Stomach (tissue), 9 donors: Measurements from ENCODE around the gene FCHO2. TPM values are rescaled to one million over a fixed set of nuclear protein-coding genes. Genes with fewer than 3 reads are reported as not detected.
"Not testable (repeated sequence)": the region's sequence is repeated elsewhere in the genome, so short reads cannot be mapped to it uniquely, and the experiment has no call there.

Experiments
- DNase-seq, 2 donors: peaks; one replicate each; pipeline versions ENCODE4 v3.0.0 to v3.0.0-alpha.2; 2013 to 2019
- H3K27ac ChIP-seq, 5 donors: fragments of 200-600 bp in 4 of 5; sonication (generic) in 4 of 5; one replicate each; pipeline ENCODE4 v1.5.1; 2013 to 2019; ENCODE audit warnings: mild to moderate bottlenecking in 1 of 5, moderate library complexity in 1 of 5
- H3K27me3 ChIP-seq, 3 donors: fragments of 200-600 bp; sonication (generic); one replicate each; pipeline ENCODE4 v1.5.1; 2017 to 2019; ENCODE audit warnings: mixed run types in 1 of 3
- H3K36me3 ChIP-seq, 4 donors: fragments of 200-600 bp; sonication (generic); 1 replicate in 3 of 4; 2 replicates in 1 of 4; pipeline ENCODE4 v1.5.1; 2016 to 2019
- H3K4me1 ChIP-seq, 4 donors: fragments of 200-600 bp; sonication (generic); one replicate each; pipeline ENCODE4 v1.5.1; 2016 to 2019
- H3K4me3 ChIP-seq, 4 donors: fragments of 200-600 bp; sonication (generic) in 3 of 4; one replicate each; pipeline ENCODE4 v1.5.1; 2016 to 2019; ENCODE audit warnings: mild to moderate bottlenecking in 1 of 4
- H3K9me3 ChIP-seq, 4 donors: fragments of 200-600 bp; sonication (generic); one replicate each; pipeline ENCODE4 v1.5.1; 2016 to 2019
- CTCF ChIP-seq, 7 experiments: fragments of 450-650 bp in 4 of 7; fragments of 200-600 bp in 3 of 7; sonication (generic) in 3 of 7; IDR thresholded peaks; one replicate each; pipeline ENCODE4 v1.5.1; 2016 to 2019; ENCODE audit warnings: antibody characterized with exemption in 7 of 7, control low read depth in 2 of 7, mild to moderate bottlenecking in 1 of 7
- EP300 ChIP-seq: sonication (generic); formaldehyde crosslinking; IDR thresholded peaks from one replicate; pipeline ENCODE4 v1.6.1; 2017; ENCODE audit warnings: antibody characterized with exemption
- POLR2A ChIP-seq, 4 donors: fragments of 450-650 bp; IDR thresholded peaks; one replicate each; pipeline ENCODE4 v1.6.1; 2016; ENCODE audit warnings: antibody characterized with exemption in 4 of 4, control low read depth in 2 of 4, mild to moderate bottlenecking in 1 of 4, moderate library complexity in 1 of 4
- POLR2AphosphoS5 ChIP-seq, 3 donors: sonication (generic); formaldehyde crosslinking; IDR thresholded peaks; one replicate each; pipeline ENCODE4 v1.6.1; 2016; ENCODE audit warnings: antibody characterized with exemption in 3 of 3
- WGBS, 5 donors: extraction: QIAGEN DNeasy Blood & Tissue Kit in 3 of 5; methylation state at CpG; one replicate each; pipeline versions ENCODE4 v1.1.5 to v1.1.7; 2013 to 2018; 5-methylcytosine and 5-hydroxymethylcytosine counted together
- intact Hi-C: fragments of 100-400 bp; cut with DNase I; formaldehyde crosslinking; loops from one replicate; pipeline ENCODE4 v1.15.1; 2023; ENCODE audit warnings: low total_unique reads
- polyA plus RNA-seq, 3 donors: library from polyadenylated mRNA; stranded (reverse); fragments of 200-250 nt; gene quantifications; one replicate each; pipeline ENCODE4 v1.2.3, GENCODE V29; 2013
- total RNA-seq, 5 donors: library from RNA; depleted of rRNA; stranded (reverse); fragments of >200 nt; gene quantifications; one replicate each; pipeline versions ENCODE4 v1.1.0 to v1.2.3, GENCODE V29; 2014 to 2016
- donor health status: healthy with polysubstance abuse.
- donor health status: Bipolar disorder and iron deficiency.
- donor health status: healthy.

FCHO2 gene
- total and polyA plus RNA-seq, 8 donors: 6.9 to 46.1 (median 13.8) TPM

- no peak for DNase-seq
- H3K9me3 ChIP-seq: no peaks in the 10 kb centered on the region
- TF ChIP-seq CTCF (IDR thresholded peaks at IDR 0.05) (no peak), POLR2AphosphoS5 (IDR thresholded peaks at IDR 0.05) (no peak), EP300 (no peak), POLR2A (IDR thresholded peaks at IDR 0.05) (no peak)
- no peaks in the 10 kb centered on the region for H3K27me3 ChIP-seq
- no peak overlapping the region for H3K4me3 ChIP-seq
- H3K27ac ChIP-seq: no peak overlapping the region
- no peaks in the 10 kb centered on the region for H3K4me1 ChIP-seq
- H3K36me3 ChIP-seq: no peaks in the 10 kb centered on the region
- intact Hi-C loops: no loop called here
- 93 to 96% (median 95%) methylated on average over 13 to 33 of the region's 33 CpGs for WGBS, 5 donors
These were observed 30.4 kb upstream of the FCHO2 start for GRCh38 chr5:72925336-72926010.

GRCh38 chr5:72932686-72933085, 23.2 kb upstream of the FCHO2 start:
- H3K9me3 ChIP-seq, H3K27ac ChIP-seq, DNase-seq, H3K4me1 ChIP-seq, H3K36me3 ChIP-seq, intact Hi-C loops, H3K27me3 ChIP-seq, H3K4me3 ChIP-seq: not testable (repeated sequence)
- 90 to 100% (median 96%) methylated on average over 2 of the region's 2 CpGs for WGBS, 5 donors

GRCh38 chr5:72934953-72935725, 20.7 kb upstream of the FCHO2 start:
- H3K36me3 ChIP-seq, H3K4me3 ChIP-seq, intact Hi-C loops, DNase-seq, H3K27me3 ChIP-seq, H3K9me3 ChIP-seq, H3K27ac ChIP-seq: not testable (repeated sequence)
- 93 to 97% (median 96%) methylated on average over 8 to 32 of the region's 32 CpGs for WGBS, 5 donors
- H3K4me1 ChIP-seq: peaks cover 0 to 13% (median 2%) of the 10 kb centered on the region in 4 donors

GRCh38 chr5:72936893-72937292, 18.9 kb upstream of the FCHO2 start:
- Histone ChIP-seq H3K9me3 (peaks cover 0 to 7% (median 2%) of the 10 kb centered on the region in 4 donors), H3K4me1 (peaks cover 0 to 19% (median 2%) of the 10 kb centered on the region in 4 donors), H3K27ac (no peak overlapping the region), H3K36me3 (no peaks in the 10 kb centered on the region), H3K27me3 (peaks cover 0 to 5% (median 0%) of the 10 kb centered on the region in 3 donors), H3K4me3 (no peak overlapping the region)
- 78 to 94% (median 91%) methylated on average over 4 of the region's 4 CpGs for WGBS, 5 donors
- no peak for TF ChIP-seq CTCF (IDR thresholded peaks at IDR 0.05)
- no peak for TF ChIP-seq POLR2A (IDR thresholded peaks at IDR 0.05)
- TF ChIP-seq EP300: no peak
- TF ChIP-seq POLR2AphosphoS5 (IDR thresholded peaks at IDR 0.05): no peak
- intact Hi-C loops: no loop called here
- no peak for DNase-seq

GRCh38 chr5:72937517-72938061, 18.3 kb upstream of the FCHO2 start:
- no peaks in the 10 kb centered on the region for H3K36me3 ChIP-seq
- H3K4me3 ChIP-seq: no peak overlapping the region
- TF ChIP-seq EP300 (no peak), POLR2A (IDR thresholded peaks at IDR 0.05) (no peak), POLR2AphosphoS5 (IDR thresholded peaks at IDR 0.05) (no peak), CTCF (IDR thresholded peaks at IDR 0.05) (no peak)
- peaks cover 0 to 7% (median 2%) of the 10 kb centered on the region in 4 donors for H3K9me3 ChIP-seq
- peaks cover 0 to 5% (median 0%) of the 10 kb centered on the region in 3 donors for H3K27me3 ChIP-seq
- DNase-seq: no peak
- peaks cover 0 to 19% (median 2%) of the 10 kb centered on the region in 4 donors for H3K4me1 ChIP-seq
- intact Hi-C loops: no loop called here
- peak overlapping the region in 2 of 5 donors; percentile 8 to 12 for H3K27ac ChIP-seq
- 86 to 90% (median 89%) methylated on average over 3 of the region's 3 CpGs for WGBS, 5 donors
